ENCODE measurements around the gene EFNA4. TPM values are rescaled to one million over a fixed set of nuclear protein-coding genes. Genes with fewer than 3 reads are reported as not detected.

Gene EFNA4
- total RNA-seq, 4 donors from 2014 or later, result 22.4 to 44.2 (median 28.7) TPM

GRCh38 chr1:155061381-155062150, 2.0 kb upstream of the EFNA4 start:
- Histone ChIP-seq H3K36me3 (peaks cover 48% of the 10 kb centered on the region), H3K9me3 (no peaks in the 10 kb centered on the region), H3K4me3 (no peak overlapping the region), H3K4me1 (peaks cover 39% of the 10 kb centered on the region), H3K27ac (peak overlapping the region; percentile 80), H3K27me3 (no peaks in the 10 kb centered on the region)
- DNase-seq (ENCODE audit: low spot score in 2 of 2), result peak; percentile 91
- 51% methylated on average over 6 of the region's 21 CpGs for WGBS
- TF ChIP-seq CTCF (IDR thresholded peaks at IDR 0.05), result peak; percentile 90 to 99
- peak in 1 of 3 donors; percentile 51 for TF ChIP-seq POLR2AphosphoS5 (IDR thresholded peaks at IDR 0.05)
- no peak for TF ChIP-seq EP300 (IDR thresholded peaks at IDR 0.05)
- no peak for TF ChIP-seq POLR2A (IDR thresholded peaks at IDR 0.05)

GRCh38 chr1:155062151-155062686, 1.3 kb upstream of the EFNA4 start:
- peak overlapping the region; percentile 63 for H3K4me3 ChIP-seq
- peaks cover 44% of the 10 kb centered on the region for H3K36me3 ChIP-seq
- H3K27me3 ChIP-seq, result no peaks in the 10 kb centered on the region

GRCh38 chr1:155062702-155063411, 683 bp upstream of the EFNA4 start:
- 3% methylated on average over 26 of the region's 46 CpGs for WGBS
- DNase-seq (ENCODE audit: low spot score in 2 of 2), result peak in 1 of 2 donors; percentile 81
- no peak for TF ChIP-seq EP300 (IDR thresholded peaks at IDR 0.05)
- no peak for TF ChIP-seq POLR2AphosphoS5 (IDR thresholded peaks at IDR 0.05)
- TF ChIP-seq CTCF (IDR thresholded peaks at IDR 0.05), result peak; percentile 46 to 87
- Histone ChIP-seq H3K27me3 (no peaks in the 10 kb centered on the region), H3K4me3 (peak overlapping the region; percentile 63), H3K9me3 (no peaks in the 10 kb centered on the region), H3K4me1 (peaks cover 43% of the 10 kb centered on the region), H3K27ac (peak overlapping the region; percentile 80), H3K36me3 (peaks cover 39% of the 10 kb centered on the region)

More at GRCh38 chr1:155062151-155062686, 1.3 kb upstream of the EFNA4 start:
- TF ChIP-seq POLR2AphosphoS5 (IDR thresholded peaks at IDR 0.05), result no peak
- TF ChIP-seq POLR2A (IDR thresholded peaks at IDR 0.05), result no peak
- 52% methylated on average over 23 of the region's 29 CpGs for WGBS
- Histone ChIP-seq H3K4me1 (peaks cover 43% of the 10 kb centered on the region), H3K27ac (peak overlapping the region; percentile 80), H3K9me3 (no peaks in the 10 kb centered on the region)
- peak in 1 of 2 donors; percentile 73 for DNase-seq (ENCODE audit: low spot score in 2 of 2)

GRCh38 chr1:155064111-155064831, 731 bp downstream of the EFNA4 start:
- Histone ChIP-seq H3K9me3 (no peaks in the 10 kb centered on the region), H3K27ac (peak overlapping the region; percentile 80), H3K4me1 (peaks cover 43% of the 10 kb centered on the region), H3K36me3 (peaks cover 34% of the 10 kb centered on the region), H3K4me3 (peak overlapping the region; percentile 63), H3K27me3 (no peaks in the 10 kb centered on the region)
- WGBS, result 13% methylated on average over 8 of the region's 14 CpGs
- no peak for DNase-seq (ENCODE audit: low spot score in 2 of 2)
- TF ChIP-seq EP300 (IDR thresholded peaks at IDR 0.05), result no peak
- TF ChIP-seq CTCF (IDR thresholded peaks at IDR 0.05), result no peak
- TF ChIP-seq POLR2A (IDR thresholded peaks at IDR 0.05), result no peak
- TF ChIP-seq POLR2AphosphoS5 (IDR thresholded peaks at IDR 0.05), result no peak

GRCh38 chr1:155064832-155065429, 1.4 kb downstream of the EFNA4 start:
- H3K27ac ChIP-seq, result no peak overlapping the region
- H3K4me1 ChIP-seq, result peaks cover 49% of the 10 kb centered on the region
- H3K9me3 ChIP-seq, result no peaks in the 10 kb centered on the region
- H3K36me3 ChIP-seq, result peaks cover 27% of the 10 kb centered on the region
- WGBS, result 69% methylated on average over 5 of the region's 5 CpGs
- TF ChIP-seq CTCF (IDR thresholded peaks at IDR 0.05) (no peak), POLR2AphosphoS5 (IDR thresholded peaks at IDR 0.05) (no peak), EP300 (IDR thresholded peaks at IDR 0.05) (no peak), POLR2A (IDR thresholded peaks at IDR 0.05) (no peak)
- DNase-seq (ENCODE audit: low spot score in 2 of 2), result peak in 1 of 2 donors; percentile 51
- peak overlapping the region; percentile 63 for H3K4me3 ChIP-seq
- H3K27me3 ChIP-seq, result no peaks in the 10 kb centered on the region

Data from suprapubic skin (tissue), 4 donors.